ENCODE results near the gene CD48.
"Not testable (repeated sequence)": the region's sequence is repeated elsewhere in the genome, so short reads cannot be mapped to it uniquely, and the experiment has no call there.

GRCh38 chr1:160705212-160705621 is 6.4 kb downstream of the CD48 start:
- TF ChIP-seq CTCF (IDR thresholded peaks at IDR 0.05 in 2 of 3, conservative IDR thresholded peaks at IDR 0.05 in 1 of 3; ENCODE audit: borderline replicate concordance in 1 of 3, insufficient read depth in 1 of 3, low read depth in 2 of 3, low read length in 2 of 3); CEBPB (IDR thresholded peaks at IDR 0.05; ENCODE audit: low read depth); POLR2A (IDR thresholded peaks at IDR 0.05; ENCODE audit: borderline replicate concordance, extremely low read depth, insufficient read depth, insufficient read length); SP1 (IDR thresholded peaks at IDR 0.05; ENCODE audit: low read depth); ZBTB33 (IDR thresholded peaks at IDR 0.05; ENCODE audit: extremely low read depth, insufficient replicate concordance, low read length); EZH2 (IDR thresholded peaks at IDR 0.05); EZH2phosphoT487 (IDR thresholded peaks at IDR 0.05; ENCODE audit: borderline replicate concordance); SIN3A (IDR thresholded peaks at IDR 0.05; ENCODE audit: low read depth); YY1 (IDR thresholded peaks at IDR 0.05; ENCODE audit: extremely low read depth, insufficient replicate concordance, low read depth, low read length); EGR1 (IDR thresholded peaks at IDR 0.05; ENCODE audit: low read depth): not testable (repeated sequence)
